GM12875 (cell line): ENCODE measurements around the gene CDA.
A peak's percentile ranks its signal among the peaks of the same experiment; 100 is the strongest.

Experiments
- H3K4me3 ChIP-seq: one replicate; pipeline ENCODE4 v1.5.1; 2011; ENCODE audit warnings: low read depth, low read length, control low read depth
- TF ChIP-seq, protein P1 (sequence below): IDR thresholded peaks from 2 replicates; pipeline ENCODE4 v1.5.1; 2011; ENCODE audit warnings: low read depth, mild to moderate bottlenecking, control low read depth, inconsistent platforms, low read length, moderate library complexity, borderline replicate concordance; ENCODE audit not compliant: insufficient read depth

CDA gene

DNA sequence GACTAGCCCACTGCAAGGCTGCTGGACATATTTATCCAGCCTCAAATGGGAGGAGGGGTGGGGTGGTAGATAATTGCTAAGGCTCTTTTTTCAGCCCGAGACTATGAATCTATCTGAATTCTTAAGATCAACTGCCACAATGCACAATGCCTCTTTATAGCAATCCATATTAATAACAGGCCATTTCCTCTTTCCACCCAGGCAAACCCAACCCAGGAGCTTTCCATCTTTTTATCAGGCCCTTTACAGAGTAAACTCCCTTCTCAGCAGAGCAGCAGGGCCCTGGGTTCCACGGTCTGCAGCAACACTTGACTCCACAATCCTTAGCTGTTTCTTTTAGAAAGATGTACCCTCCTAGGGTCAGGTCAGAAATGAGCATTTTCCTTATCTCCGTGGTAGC lies 71.5 kb downstream of the CDA start:
- TF ChIP-seq, protein P1, sequence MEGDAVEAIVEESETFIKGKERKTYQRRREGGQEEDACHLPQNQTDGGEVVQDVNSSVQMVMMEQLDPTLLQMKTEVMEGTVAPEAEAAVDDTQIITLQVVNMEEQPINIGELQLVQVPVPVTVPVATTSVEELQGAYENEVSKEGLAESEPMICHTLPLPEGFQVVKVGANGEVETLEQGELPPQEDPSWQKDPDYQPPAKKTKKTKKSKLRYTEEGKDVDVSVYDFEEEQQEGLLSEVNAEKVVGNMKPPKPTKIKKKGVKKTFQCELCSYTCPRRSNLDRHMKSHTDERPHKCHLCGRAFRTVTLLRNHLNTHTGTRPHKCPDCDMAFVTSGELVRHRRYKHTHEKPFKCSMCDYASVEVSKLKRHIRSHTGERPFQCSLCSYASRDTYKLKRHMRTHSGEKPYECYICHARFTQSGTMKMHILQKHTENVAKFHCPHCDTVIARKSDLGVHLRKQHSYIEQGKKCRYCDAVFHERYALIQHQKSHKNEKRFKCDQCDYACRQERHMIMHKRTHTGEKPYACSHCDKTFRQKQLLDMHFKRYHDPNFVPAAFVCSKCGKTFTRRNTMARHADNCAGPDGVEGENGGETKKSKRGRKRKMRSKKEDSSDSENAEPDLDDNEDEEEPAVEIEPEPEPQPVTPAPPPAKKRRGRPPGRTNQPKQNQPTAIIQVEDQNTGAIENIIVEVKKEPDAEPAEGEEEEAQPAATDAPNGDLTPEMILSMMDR = no peak
- peak overlapping the region; percentile 89 for H3K4me3 ChIP-seq

GRCh38 chr1:20660847-20661206 lies 71.9 kb downstream of the CDA start:
- TF ChIP-seq, protein P1 = no peak
- H3K4me3 ChIP-seq = peak overlapping the region; percentile 89

DNA sequence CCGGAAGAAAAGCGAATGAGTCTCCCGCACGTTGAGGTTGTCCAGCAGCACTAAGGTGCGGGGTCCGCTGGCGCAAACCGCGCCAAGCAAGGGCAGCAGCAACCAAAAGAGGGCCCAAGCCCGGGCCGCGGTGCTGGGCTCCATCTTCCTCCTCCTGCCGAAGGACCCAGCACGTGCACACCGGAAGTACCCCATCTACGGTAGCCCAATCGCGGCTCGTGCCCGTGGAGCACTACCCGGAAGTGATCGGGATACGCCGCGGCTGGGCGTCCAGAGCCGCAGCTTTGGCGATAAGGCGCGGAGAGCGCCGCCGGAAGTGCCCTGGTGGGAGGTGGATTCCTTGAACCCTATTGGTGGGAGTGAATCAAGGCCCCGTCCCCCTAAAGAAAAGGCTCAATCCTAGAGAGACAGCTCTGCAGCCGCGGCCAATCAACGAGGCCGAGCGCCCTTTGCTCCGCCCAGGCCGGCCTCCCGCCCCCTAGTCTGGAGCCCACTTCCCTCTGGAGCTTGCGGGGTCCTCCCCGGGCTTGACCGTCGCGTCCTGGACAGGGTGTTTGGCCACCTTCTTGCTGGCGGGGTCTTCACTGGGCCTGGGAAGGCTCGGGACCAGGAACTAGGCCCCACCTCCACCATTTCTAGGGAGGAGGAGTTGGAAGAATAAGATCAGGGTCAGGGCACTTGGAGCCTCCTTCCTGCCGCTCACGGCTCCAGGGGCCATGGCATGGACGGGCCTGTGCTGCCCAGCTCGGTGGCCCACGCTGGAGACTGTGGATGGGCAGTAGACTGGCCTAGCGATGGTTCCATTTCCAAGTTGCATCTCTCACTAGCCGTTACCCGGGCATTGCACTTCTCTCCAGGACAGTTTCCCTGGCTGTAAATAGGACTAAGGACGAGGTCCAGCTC lies 72.6 kb downstream of the CDA start, which contains the start of gene DDOST:
Gene DDOST, minus strand, starts transcription at position 163 of the 903 bp plus-strand sequence. Its CDS starts 19 bp downstream, at position 144.
- TF ChIP-seq, protein P1 = peak; percentile 46

GRCh38 chr1:20662110-20662475 lies 73.2 kb downstream of the CDA start:
- H3K4me3 ChIP-seq = peak overlapping the region; percentile 68
- TF ChIP-seq, protein P1 = no peak

More for the DNA sequence above, 72.6 kb downstream of the CDA start, which contains the start of gene DDOST:
- H3K4me3 ChIP-seq = peak within 1 kb of the TSS; percentile 89

- no peak overlapping the region for H3K4me3 ChIP-seq
- TF ChIP-seq, protein P1 = no peak
Observed at GRCh38 chr1:20663365-20663764, 74.5 kb downstream of the CDA start.

DNA sequence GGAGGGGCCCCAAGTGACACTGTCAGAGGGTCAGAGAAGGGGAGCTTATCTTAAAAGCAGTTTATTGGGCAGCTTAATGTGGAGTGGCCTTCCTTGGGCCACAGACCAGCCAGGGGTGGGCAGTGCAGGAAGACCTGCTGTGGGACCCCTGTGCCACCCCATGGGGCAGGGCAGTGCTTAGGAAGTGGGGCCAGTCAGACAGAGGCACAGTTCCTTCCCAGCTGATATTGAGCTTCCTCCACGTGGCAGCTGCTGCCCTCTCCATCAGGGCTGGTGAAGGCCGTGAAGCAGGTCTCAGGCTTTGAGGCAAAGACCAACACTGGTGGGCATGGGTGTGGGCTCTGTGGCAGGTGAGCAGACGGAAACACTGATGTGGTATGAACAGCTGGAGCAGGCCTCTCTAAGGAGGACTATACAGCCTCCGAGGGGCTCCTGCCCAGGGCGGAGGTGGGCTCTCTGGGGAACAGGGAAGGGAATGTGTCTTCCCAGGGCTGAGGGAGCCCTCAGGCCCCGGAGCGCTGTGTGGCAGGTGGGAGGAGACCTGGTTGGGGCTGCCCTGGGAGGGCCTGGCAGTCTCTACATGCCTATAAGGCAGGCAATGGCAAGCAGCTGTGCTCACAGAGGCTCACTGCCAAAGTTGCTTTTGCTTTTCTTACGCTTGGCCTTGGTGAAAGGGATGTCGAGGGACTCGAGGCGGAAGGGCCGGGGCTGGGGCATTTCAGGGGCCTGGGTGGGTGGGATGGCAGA lies 75.2 kb downstream of the CDA start:
- no peak overlapping the region for H3K4me3 ChIP-seq
- TF ChIP-seq, protein P1 = no peak
